OCI-LY1 (cell line): ENCODE results near the gene CORO1C.

Experiments
- H2AFZ ChIP-seq: fragments of 200-600 bp; sonication (generic), shearing (Covaris generic); 2 replicates; pipeline ENCODE4 v1.6.0; 2014; ENCODE audit warnings: antibody characterized with exemption, mild to moderate bottlenecking, low read length
- H3F3A ChIP-seq: fragments of 200-600 bp; sonication (generic), shearing (Covaris generic); 2 replicates; pipeline ENCODE4 v1.6.0; 2014; ENCODE audit warnings: mild to moderate bottlenecking, antibody characterized with exemption, low read length, moderate library complexity; ENCODE audit not compliant: insufficient read depth
- H3K27ac ChIP-seq: fragments of 200-600 bp; sonication (generic); 2 replicates; pipeline ENCODE4 v1.5.1; 2014; ENCODE audit warnings: low read length, mixed run types, mild to moderate bottlenecking, low read depth; ENCODE audit not compliant: poor library complexity, severe bottlenecking
- H3K27me3 ChIP-seq: fragments of 200-600 bp; sonication (generic); 2 replicates; pipeline ENCODE4 v1.6.0; 2014; ENCODE audit warnings: antibody characterized with exemption, mild to moderate bottlenecking, low read length, moderate library complexity; ENCODE audit not compliant: insufficient read depth
- H3K36me3 ChIP-seq: fragments of 200-600 bp; sonication (generic); 2 replicates; pipeline ENCODE4 v1.6.1; 2014; ENCODE audit warnings: mild to moderate bottlenecking, antibody characterized with exemption, low read length, moderate library complexity, mixed read lengths; ENCODE audit not compliant: insufficient read depth
- H3K4me1 ChIP-seq: fragments of 200-600 bp; sonication (generic); 2 replicates; pipeline ENCODE4 v1.5.1; 2014; ENCODE audit warnings: mild to moderate bottlenecking, low read length, moderate library complexity; ENCODE audit not compliant: insufficient read depth, severe bottlenecking
- H3K4me2 ChIP-seq: fragments of 200-600 bp; sonication (generic), shearing (Covaris generic); 2 replicates; pipeline ENCODE4 v1.6.1; 2014; ENCODE audit warnings: low read length
- H3K4me3 ChIP-seq: fragments of 200-600 bp; sonication (generic); 2 replicates; pipeline ENCODE4 v1.5.1; 2014; ENCODE audit warnings: low read length, low read depth, mild to moderate bottlenecking, mixed read lengths; ENCODE audit not compliant: poor library complexity, severe bottlenecking
- H3K79me2 ChIP-seq: fragments of 200-600 bp; shearing (Covaris generic); 2 replicates; pipeline ENCODE4 v1.6.1; 2016; ENCODE audit warnings: mixed run types, low read length, mixed read lengths; ENCODE audit not compliant: insufficient read depth
- H3K9ac ChIP-seq: fragments of 200-600 bp; sonication (generic), shearing (Covaris generic); 2 replicates; pipeline ENCODE4 v1.6.1; 2014; ENCODE audit warnings: mild to moderate bottlenecking, low read length, mixed read lengths
- H3K9me2 ChIP-seq: fragments of 200-600 bp; sonication (generic), shearing (Covaris generic); 2 replicates; pipeline ENCODE4 v1.6.1; 2014; ENCODE audit warnings: low read depth, mild to moderate bottlenecking, low read length, mixed read lengths
- H3K9me3 ChIP-seq: fragments of 200-600 bp; shearing (Covaris generic); 2 replicates; pipeline ENCODE4 v1.6.1; 2014; ENCODE audit warnings: low read length, mixed read lengths
- H4K20me1 ChIP-seq: fragments of 200-600 bp; sonication (generic), shearing (Covaris generic); 2 replicates; pipeline ENCODE4 v1.6.0; 2016; ENCODE audit warnings: mild to moderate bottlenecking, low read length; ENCODE audit not compliant: insufficient read depth
- EZH2 ChIP-seq: fragments of 200-600 bp; sonication (generic), shearing (Covaris generic); IDR thresholded peaks from 2 replicates; pipeline ENCODE4 v1.8.0; 2017; ENCODE audit warnings: borderline replicate concordance, mixed run types, mild to moderate bottlenecking, antibody characterized with exemption, low read length, moderate library complexity, mixed read lengths
- TF ChIP-seq, protein P1 (sequence below): fragments of 200-600 bp; sonication (generic), shearing (Covaris generic); IDR thresholded peaks from 2 replicates; pipeline ENCODE4 v1.5.1; 2017; ENCODE audit warnings: mild to moderate bottlenecking, antibody characterized with exemption, low read length, moderate library complexity, mixed read lengths

CORO1C gene

DNA sequence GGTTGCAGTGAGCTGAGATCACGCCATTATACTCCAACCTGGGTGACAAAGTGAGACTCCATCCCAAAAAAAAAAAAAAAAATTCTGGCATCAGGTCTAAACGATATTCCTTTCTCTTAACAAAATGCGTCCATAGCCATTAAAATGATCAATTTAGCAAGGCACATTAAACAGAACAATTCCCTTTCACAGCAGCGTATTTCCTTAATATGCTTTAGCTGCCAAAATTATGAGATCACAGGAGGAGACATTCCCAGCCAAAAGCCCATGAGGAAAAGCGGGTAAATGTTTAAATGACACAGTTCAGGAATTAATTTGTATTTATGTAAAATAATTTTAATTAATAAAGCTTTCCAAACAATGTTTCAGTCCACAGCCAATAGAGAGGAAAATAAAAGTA is 54.6 kb downstream of the CORO1C start:
- Histone ChIP-seq H3K79me2 (no peaks in the 10 kb centered on the region), H3F3A (no peaks in the 10 kb centered on the region), H3K27me3 (no peaks in the 10 kb centered on the region), H3K4me3 (no peak overlapping the region), H3K9ac (no peak overlapping the region), H4K20me1 (no peaks in the 10 kb centered on the region), H3K9me3 (no peaks in the 10 kb centered on the region), H3K36me3 (no peaks in the 10 kb centered on the region), H3K4me1 (peaks cover 6% of the 10 kb centered on the region), H3K9me2 (no peaks in the 10 kb centered on the region), H3K27ac (no peak overlapping the region), H3K4me2 (no peak overlapping the region), H2AFZ (no peak overlapping the region)
- TF ChIP-seq EZH2, result no peak
- TF ChIP-seq, protein P1, sequence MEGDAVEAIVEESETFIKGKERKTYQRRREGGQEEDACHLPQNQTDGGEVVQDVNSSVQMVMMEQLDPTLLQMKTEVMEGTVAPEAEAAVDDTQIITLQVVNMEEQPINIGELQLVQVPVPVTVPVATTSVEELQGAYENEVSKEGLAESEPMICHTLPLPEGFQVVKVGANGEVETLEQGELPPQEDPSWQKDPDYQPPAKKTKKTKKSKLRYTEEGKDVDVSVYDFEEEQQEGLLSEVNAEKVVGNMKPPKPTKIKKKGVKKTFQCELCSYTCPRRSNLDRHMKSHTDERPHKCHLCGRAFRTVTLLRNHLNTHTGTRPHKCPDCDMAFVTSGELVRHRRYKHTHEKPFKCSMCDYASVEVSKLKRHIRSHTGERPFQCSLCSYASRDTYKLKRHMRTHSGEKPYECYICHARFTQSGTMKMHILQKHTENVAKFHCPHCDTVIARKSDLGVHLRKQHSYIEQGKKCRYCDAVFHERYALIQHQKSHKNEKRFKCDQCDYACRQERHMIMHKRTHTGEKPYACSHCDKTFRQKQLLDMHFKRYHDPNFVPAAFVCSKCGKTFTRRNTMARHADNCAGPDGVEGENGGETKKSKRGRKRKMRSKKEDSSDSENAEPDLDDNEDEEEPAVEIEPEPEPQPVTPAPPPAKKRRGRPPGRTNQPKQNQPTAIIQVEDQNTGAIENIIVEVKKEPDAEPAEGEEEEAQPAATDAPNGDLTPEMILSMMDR, result no peak

DNA sequence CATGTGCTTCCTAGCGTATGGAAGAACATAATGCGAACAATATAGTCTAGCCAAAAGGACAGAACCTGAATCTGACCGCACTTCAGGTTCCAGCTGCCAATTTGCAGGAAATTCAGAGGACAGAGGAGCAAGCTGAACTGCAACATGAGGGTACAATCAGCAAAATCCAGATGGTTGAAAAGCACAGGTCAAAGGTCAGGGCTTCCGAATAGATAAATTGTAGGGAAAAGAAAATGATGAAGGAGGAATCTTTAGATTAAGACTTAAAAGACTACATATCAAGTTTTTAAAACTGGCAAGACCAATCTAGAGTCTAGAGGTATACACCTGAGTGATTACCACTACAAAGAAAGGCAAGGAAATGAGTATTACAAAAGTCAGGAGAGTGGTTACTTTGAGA is 55.5 kb downstream of the CORO1C start:
- H3K9me2 ChIP-seq, result no peaks in the 10 kb centered on the region
- H3K4me2 ChIP-seq, result no peak overlapping the region
- no peaks in the 10 kb centered on the region for H3K9me3 ChIP-seq
- H3K9ac ChIP-seq, result no peak overlapping the region
- H3K27me3 ChIP-seq, result no peaks in the 10 kb centered on the region
- no peaks in the 10 kb centered on the region for H4K20me1 ChIP-seq
- TF ChIP-seq EZH2, result no peak
- TF ChIP-seq, protein P1, result no peak
- no peaks in the 10 kb centered on the region for H3F3A ChIP-seq
- no peak overlapping the region for H3K27ac ChIP-seq
- H3K4me1 ChIP-seq, result peaks cover 6% of the 10 kb centered on the region
- H2AFZ ChIP-seq, result no peak overlapping the region
- no peak overlapping the region for H3K4me3 ChIP-seq
- H3K79me2 ChIP-seq, result no peaks in the 10 kb centered on the region
- H3K36me3 ChIP-seq, result no peaks in the 10 kb centered on the region

DNA sequence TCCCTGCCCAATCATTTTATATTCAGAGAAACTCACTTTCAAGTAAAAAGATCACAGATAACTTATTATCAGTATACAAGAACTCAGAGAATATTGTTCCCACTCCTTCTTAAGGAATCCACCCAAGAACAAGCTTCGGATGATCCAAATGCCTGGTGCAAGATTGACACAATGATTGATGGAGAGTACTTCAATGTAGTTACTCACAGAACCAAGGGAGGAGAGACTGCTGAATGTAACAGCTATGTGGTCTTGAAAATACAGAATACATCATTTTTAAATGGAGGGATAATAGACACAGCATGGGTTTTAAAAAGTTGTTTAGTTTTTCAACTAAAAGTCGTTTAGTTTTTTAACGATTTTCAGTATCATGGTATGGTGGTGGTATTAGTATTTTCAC is 59.3 kb downstream of the CORO1C start:
- no peak overlapping the region for H3K27ac ChIP-seq
- H3K79me2 ChIP-seq, result no peaks in the 10 kb centered on the region
- no peaks in the 10 kb centered on the region for H3F3A ChIP-seq
- H3K4me3 ChIP-seq, result no peak overlapping the region
- peaks cover 8% of the 10 kb centered on the region for H3K4me1 ChIP-seq
- TF ChIP-seq EZH2, result no peak
- TF ChIP-seq, protein P1, result no peak
- no peaks in the 10 kb centered on the region for H3K9me2 ChIP-seq
- no peaks in the 10 kb centered on the region for H3K27me3 ChIP-seq
- no peaks in the 10 kb centered on the region for H3K36me3 ChIP-seq
- no peaks in the 10 kb centered on the region for H3K9me3 ChIP-seq
- H4K20me1 ChIP-seq, result no peaks in the 10 kb centered on the region
- no peak overlapping the region for H2AFZ ChIP-seq
- H3K4me2 ChIP-seq, result no peak overlapping the region
- no peak overlapping the region for H3K9ac ChIP-seq
